Progenitor cell of endocrine pancreas (in vitro differentiated cells): ENCODE results near the gene KRT77. TPM values are rescaled to one million over a fixed set of nuclear protein-coding genes. Genes with fewer than 3 reads are reported as not detected.

Experiments used
- DNase-seq: peaks from one replicate; pipeline ENCODE4 v3.0.0; 2021; ENCODE audit warnings: low spot score; ENCODE audit not compliant: unreplicated experiment
- H3K27ac Mint-ChIP-seq: 2 replicates; pipeline ENCODE4 v1.8.0; 2021; ENCODE audit warnings: mild to moderate bottlenecking, moderate library complexity, mixed read lengths
- H3K27me3 Mint-ChIP-seq: 2 replicates; pipeline ENCODE4 v1.8.0; 2021; ENCODE audit warnings: mixed read lengths
- H3K36me3 Mint-ChIP-seq: 2 replicates; pipeline ENCODE4 v1.8.0; 2022; ENCODE audit warnings: mixed read lengths; ENCODE audit not compliant: insufficient read depth
- H3K4me1 Mint-ChIP-seq: 2 replicates; pipeline ENCODE4 v1.8.0; 2021; ENCODE audit warnings: low read depth, mixed read lengths
- H3K4me3 Mint-ChIP-seq: 2 replicates; pipeline ENCODE4 v1.8.0; 2021; ENCODE audit warnings: low read depth, mild to moderate bottlenecking, moderate library complexity, mixed read lengths
- H3K9me3 Mint-ChIP-seq: 2 replicates; pipeline ENCODE4 v1.8.0; 2021; ENCODE audit warnings: low read depth, mixed read lengths
- CTCF ChIP-seq: fragments of 200-600 bp; sonication (generic); IDR thresholded peaks from one replicate; pipeline ENCODE4 v1.5.0; 2021; ENCODE audit warnings: antibody characterized with exemption, mild to moderate bottlenecking; ENCODE audit not compliant: unreplicated experiment
- total RNA-seq: library from RNA; stranded (reverse); gene quantifications from 2 replicates; pipeline ENCODE4 v1.2.1, GENCODE V29; 2021

Gene KRT77
- total RNA-seq, 1 donor from 2014 or later: not detected

GRCh38 chr12:52740584-52740983 lies 37.3 kb upstream of the KRT77 start:
- Mint-ChIP-seq H3K4me1 (no peaks in the 10 kb centered on the region), H3K27ac (no peak overlapping the region), H3K27me3 (peaks cover 60% of the 10 kb centered on the region), H3K4me3 (no peak overlapping the region), H3K36me3 (no peaks in the 10 kb centered on the region), H3K9me3 (no peaks in the 10 kb centered on the region)
- no peak for TF ChIP-seq CTCF
- DNase-seq: no peak

DNA sequence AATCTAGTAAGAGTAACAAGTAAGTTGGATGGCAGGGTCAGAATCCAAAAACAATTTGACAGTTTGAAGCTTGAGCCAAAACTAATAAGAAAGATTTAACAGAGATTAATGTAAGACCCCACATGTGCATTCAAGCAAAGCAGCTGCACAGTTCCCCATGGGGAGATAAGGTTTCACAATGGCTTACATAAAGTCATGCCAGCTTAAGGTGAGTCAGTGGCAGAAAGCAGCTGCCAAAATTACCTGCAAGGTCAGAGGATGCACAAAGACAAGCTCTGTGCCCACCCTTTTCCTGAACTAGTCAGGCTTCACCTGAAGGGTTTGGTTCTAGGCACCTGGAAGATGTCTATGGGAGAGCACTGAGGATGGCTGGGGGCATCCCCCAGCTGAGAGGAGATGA lies 36.6 kb upstream of the KRT77 start:
- Mint-ChIP-seq H3K36me3 (no peaks in the 10 kb centered on the region), H3K4me3 (no peak overlapping the region), H3K4me1 (no peaks in the 10 kb centered on the region), H3K9me3 (no peaks in the 10 kb centered on the region), H3K27ac (no peak overlapping the region), H3K27me3 (peaks cover 60% of the 10 kb centered on the region)
- no peak for TF ChIP-seq CTCF
- no peak for DNase-seq

DNA sequence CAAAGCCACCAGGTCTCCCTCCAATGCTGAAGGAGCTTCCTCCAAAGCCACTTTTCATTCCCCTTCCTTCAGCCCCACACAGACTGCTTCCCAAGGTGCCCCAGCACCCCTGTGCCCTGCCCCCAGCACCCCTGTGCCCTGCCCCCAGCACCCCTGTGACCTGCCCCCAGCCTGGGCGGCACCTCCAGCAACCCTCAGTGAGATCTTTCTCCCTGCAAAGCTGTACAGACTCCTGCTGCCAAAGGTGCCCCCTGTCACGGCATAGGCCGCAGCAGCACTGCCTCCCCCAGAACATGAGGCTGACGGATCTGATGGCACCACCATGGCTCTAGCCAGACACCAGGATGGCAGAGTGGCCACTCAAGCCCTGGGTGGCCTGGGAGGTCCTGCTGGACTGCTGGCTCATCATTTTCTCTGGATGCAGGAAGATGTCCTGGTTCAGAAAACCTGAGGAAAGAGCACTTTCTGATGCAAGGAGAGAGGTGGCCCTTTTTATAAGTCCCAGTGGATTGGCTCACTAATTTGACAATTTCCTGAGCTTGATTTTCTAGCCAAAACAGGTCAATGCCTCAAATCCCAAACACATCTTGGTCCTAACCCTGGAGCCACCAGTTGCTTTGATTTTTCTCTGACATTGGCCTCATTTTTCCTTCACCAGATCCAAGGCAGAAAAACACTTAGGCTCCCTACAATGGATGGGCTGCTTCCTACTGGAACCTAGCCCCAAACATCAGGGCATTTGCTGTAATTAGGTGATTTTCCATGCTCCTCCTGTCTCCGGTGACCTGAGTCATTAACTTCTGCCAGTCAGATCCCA lies 32.7 kb upstream of the KRT77 start:
- TF ChIP-seq CTCF: no peak
- no peak overlapping the region for H3K27ac Mint-ChIP-seq
- peaks cover 70% of the 10 kb centered on the region for H3K27me3 Mint-ChIP-seq
- no peaks in the 10 kb centered on the region for H3K36me3 Mint-ChIP-seq
- H3K4me1 Mint-ChIP-seq: no peaks in the 10 kb centered on the region
- H3K9me3 Mint-ChIP-seq: no peaks in the 10 kb centered on the region
- no peak for DNase-seq
- no peak overlapping the region for H3K4me3 Mint-ChIP-seq

GRCh38 chr12:52735106-52735505 lies 31.8 kb upstream of the KRT77 start:
- no peaks in the 10 kb centered on the region for H3K9me3 Mint-ChIP-seq
- H3K27me3 Mint-ChIP-seq: peaks cover 76% of the 10 kb centered on the region
- H3K4me3 Mint-ChIP-seq: no peak overlapping the region
- H3K36me3 Mint-ChIP-seq: no peaks in the 10 kb centered on the region
- no peaks in the 10 kb centered on the region for H3K4me1 Mint-ChIP-seq
- no peak for DNase-seq
- TF ChIP-seq CTCF: no peak
- H3K27ac Mint-ChIP-seq: no peak overlapping the region

DNA sequence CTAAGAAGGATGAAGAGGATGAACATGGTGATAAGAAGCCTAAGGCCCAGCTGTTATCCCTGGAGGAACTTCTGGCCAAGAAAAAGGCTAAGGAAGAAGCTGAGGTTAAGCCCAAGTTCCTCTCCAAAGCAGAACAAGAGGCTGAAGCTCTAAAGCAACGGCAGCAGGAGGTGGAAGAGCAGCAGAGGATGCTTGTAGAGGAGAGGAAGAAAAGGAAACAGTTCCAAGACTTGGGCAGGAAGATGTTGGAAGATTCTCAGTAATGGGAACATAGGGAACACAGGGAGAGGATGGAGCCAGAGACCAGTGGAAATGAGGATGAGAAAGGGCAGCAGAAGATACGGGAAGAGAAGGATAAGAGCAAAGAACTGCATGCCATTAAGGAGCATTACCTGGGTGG lies 27.5 kb upstream of the KRT77 start:
- no peaks in the 10 kb centered on the region for H3K9me3 Mint-ChIP-seq
- H3K27ac Mint-ChIP-seq: no peak overlapping the region
- H3K4me1 Mint-ChIP-seq: no peaks in the 10 kb centered on the region
- TF ChIP-seq CTCF: no peak
- H3K27me3 Mint-ChIP-seq: peaks cover 88% of the 10 kb centered on the region
- no peak for DNase-seq
- H3K4me3 Mint-ChIP-seq: no peak overlapping the region
- no peaks in the 10 kb centered on the region for H3K36me3 Mint-ChIP-seq
